Measurements from ENCODE around the gene SORCS2.

The SORCS2 gene

DNA sequence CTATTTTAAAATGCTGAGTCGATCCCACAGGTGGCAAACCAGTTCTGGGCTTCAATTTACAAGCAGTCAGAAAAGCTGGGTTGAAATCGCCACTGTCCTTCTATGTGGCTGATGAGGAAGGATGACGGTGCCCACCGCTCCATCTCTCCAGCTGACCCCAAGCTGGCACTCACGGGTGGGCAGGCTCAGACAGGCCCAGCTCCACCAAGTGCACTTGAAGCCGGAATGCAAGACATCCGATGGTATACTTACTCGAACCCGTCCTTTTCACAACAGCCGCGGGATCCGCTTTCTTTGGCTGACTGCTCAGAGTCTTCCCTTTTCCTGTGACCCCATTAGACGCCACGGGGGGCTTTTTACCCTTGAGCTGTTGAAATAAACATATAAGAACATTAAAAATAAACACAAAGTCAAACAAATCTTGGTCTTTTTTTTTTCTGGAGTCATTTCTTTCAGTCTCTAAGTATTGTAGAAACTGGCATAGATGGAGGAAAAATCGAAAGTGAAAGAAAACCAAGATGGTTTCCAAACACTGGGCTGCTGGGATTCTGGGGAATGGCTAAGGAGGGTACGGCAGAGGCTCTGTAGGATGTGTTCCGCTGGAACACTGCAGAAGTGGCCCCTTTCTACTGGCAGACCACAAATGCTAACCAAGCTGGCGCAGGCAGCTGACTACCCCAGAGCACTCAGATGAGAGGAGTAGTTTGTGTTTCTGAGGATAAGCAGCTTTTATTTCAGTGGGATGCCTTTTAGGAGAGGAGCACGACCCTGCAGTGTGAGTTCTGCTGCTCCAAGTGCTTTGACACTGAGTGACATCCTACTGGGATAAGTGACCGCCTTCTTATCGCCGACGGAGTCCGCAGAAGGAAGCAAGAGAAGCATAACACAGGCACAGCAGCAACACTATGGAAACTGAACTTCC, 586.4 kb downstream of the SORCS2 start:
- no peak for DNase-seq (ENCODE audit: low spot score)

DNA sequence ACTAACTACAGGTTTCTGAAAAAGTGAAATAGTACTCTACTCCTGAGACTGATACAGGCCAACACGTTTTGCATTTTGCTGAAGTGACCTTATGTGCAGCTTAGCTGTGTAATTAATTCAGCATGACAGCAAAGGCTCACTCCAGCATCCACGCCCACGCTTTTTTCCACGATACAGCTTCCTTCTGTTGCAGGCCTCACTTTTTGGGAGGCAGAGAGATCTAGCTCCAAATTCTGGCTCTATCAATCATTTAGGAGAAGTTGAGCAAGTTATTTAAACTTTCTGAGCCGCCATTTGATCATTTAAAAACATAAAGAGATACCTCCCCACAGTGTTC, 587.1 kb downstream of the SORCS2 start:
- DNase-seq (ENCODE audit: low spot score): no peak

DNA sequence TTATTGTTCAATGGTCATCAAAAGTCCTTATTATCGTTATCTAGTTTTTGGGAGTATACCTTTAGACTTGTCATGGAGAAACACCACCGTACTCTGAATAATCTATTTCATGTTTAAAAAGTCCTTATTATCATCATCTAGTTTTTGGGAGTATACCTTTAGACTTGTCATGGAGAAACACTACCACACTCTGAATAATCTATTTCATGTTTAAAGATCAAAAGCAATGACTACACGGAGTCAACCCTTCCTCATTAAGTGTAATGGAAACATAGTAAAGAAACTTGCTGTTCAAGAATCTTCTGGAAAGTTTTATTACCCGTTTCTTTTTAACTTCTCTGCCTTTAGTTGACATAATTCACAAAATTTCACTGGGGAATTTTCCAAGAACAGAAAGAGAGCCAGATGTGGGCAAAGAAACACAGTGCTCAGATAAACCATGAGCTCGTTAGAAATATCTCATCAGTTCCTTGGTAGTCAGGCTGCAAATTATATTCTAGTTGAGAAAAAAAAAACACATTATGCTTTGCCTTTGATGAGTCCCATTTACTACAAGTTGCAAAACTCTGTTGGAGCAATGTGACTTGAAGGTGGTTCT, 588.5 kb downstream of the SORCS2 start:
- DNase-seq (ENCODE audit: low spot score): no peak

DNA sequence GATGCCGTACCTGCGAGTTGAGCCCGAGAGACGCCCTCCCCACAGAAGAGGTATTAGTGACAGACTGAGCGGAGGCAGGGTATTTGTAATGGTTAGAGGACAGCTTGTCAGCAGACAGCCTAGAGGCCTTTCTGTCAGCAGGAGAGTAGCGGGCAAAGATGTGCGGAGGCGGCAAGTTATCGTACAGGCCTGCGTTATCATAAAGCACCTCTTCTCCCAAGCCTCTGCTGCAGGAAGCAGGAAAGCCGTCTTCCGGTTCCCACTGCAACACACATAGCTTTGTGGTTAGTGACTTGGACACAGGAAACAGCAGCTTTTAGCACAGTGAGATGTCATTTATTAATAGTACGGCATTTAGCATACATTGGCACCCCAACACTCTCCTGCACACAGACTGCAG, 589.0 kb downstream of the SORCS2 start:
- no peak for DNase-seq (ENCODE audit: low spot score)

DNA sequence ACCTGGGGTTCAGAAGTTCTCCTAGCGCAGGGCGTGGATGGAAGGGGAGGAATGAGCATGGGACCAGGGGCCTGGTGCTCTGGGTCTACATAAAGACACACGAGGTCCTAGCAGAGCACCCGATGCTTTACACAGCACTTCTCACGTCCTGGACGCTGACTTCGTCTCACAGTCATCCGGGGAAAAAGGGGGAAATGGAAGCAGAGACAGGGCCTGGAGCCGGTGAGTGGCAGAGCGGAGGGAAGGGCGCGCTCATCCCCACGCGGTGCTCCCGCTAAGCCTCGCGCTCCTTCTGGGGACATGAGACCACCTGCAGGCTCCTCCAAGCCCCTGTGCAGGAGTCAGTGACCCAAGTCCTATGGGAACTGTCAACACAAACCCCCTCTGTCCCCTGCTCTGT, 589.7 kb downstream of the SORCS2 start:
- no peak for DNase-seq (ENCODE audit: low spot score)

- no peak for DNase-seq (ENCODE audit: low spot score)
Observed at GRCh38 chr4:7782783-7783182, 590.4 kb downstream of the SORCS2 start.

- no peak for DNase-seq (ENCODE audit: low spot score)
Observed at GRCh38 chr4:7783541-7783940, 591.2 kb downstream of the SORCS2 start.

- no peak for DNase-seq (ENCODE audit: low spot score)
Observed at GRCh38 chr4:7784131-7784870, 592.0 kb downstream of the SORCS2 start.

DNA sequence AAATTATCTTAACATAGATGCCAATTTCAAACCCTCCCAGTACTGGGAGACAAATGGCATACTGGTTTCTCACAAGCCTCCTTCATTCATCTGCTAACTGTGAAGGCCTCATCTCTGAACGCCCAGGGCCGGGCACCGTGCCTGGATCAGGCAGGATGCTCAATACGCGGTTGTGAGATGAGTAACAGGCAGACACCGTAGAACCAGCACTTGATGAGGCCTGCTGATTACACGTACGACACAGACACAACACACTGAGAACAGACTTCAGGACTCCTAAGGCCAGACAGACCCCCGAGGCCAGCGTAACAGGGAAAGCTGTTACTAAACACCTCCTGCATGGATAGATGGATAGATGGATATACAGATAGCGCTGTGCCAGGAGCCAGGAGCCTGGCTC, 592.7 kb downstream of the SORCS2 start:
- DNase-seq (ENCODE audit: low spot score): no peak

DNA sequence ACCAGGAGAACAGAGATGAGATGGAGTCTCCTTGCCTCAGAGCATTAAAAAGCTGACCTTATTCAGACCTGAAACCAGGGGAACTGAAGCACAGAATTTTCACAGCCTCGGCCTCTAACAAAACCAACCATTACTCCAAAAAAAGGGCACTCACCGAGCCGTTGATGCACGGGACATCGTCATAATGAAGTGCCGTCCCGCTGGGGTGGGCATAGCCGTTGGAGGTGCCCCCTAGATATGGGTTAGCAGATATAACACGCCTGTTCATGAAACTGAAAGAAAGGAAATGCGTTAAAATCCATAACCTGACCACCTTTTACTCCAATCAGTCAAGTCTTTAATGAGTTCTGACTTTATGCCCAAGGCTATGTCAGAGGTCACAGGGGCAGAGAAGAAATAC, 593.7 kb downstream of the SORCS2 start:
- no peak for DNase-seq (ENCODE audit: low spot score)

DNA sequence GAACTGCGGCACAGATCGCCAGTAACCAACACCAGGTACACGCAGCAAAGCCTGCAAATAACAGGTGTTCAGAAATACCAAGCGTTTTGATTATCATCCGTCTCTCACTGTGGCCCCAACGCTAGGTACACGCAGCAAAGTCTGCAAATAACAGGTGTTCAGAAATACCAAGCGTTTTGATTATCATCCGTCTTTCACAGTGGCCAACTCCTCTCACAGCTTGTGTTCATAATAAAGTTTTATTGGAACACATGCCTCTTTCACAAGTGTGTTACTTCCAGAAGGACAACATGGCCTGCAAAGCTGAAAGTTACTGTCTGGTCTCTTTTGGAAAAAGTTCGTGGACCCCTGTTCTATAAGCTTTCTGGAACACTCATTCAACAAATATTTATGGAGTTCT, 594.2 kb downstream of the SORCS2 start:
- no peak for DNase-seq (ENCODE audit: low spot score)

GRCh38 chr4:7787067-7787466, 594.7 kb downstream of the SORCS2 start:
- no peak for DNase-seq (ENCODE audit: low spot score)

- DNase-seq (ENCODE audit: low spot score): no peak
Observed at GRCh38 chr4:7787681-7788141, 595.4 kb downstream of the SORCS2 start.

GRCh38 chr4:7788193-7788592, 595.9 kb downstream of the SORCS2 start:
- no peak for DNase-seq (ENCODE audit: low spot score)

DNA sequence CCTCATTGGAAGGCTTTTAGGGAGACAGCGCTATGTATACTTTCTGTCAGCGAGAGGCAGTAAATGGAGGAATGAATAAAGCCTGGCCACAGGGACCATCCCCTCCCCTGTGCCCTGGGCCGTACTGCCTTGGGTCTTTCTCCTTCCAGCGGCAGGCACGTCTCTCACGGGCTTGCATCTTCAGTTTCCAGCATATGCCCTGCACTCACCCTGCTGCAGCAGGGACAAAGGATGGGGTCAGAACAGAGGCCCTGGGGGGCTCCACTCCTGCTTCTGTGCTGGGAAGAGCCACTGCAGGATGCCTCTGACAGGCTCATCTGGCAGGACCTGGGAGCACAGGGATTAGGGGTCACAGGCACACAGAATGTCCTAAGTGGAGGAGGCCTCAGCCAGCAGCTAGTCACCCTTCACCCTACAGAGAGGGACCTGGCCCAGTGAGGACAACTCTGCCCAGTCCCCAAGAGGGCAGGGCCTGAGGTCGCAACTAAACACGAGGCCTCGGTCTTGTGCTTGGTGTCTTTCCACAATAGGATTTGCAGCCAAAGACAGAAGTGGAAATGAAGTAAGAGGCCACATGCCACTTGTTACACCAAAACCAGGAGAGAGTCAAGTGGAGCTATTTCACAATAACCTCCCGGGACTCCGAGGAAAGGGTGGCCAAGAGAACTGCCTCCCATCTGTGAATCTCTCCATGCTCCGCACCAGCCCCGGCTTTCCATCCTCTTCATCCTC, 596.5 kb downstream of the SORCS2 start:
- no peak for DNase-seq (ENCODE audit: low spot score)

- DNase-seq (ENCODE audit: low spot score): no peak
Observed at GRCh38 chr4:7790023-7790422, 597.7 kb downstream of the SORCS2 start.

DNA sequence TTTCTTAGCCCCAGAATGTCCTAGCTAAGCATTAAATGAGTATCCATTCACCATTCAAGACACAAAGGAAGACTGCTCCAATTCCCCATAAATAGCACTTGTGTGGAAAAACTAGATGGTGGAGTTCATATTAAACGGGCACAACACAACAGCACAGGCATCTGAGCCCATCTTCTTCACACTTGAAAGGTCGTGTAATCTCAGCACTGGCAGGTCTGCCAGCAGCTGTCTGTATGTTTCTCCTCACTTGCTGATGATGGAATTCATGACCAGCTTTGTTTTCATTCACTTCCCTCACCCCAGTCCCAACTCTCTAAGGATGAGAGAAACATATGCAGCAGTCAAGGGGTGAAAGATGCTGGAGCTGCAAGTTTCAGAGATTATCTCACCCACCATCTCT, 598.7 kb downstream of the SORCS2 start:
- DNase-seq (ENCODE audit: low spot score): no peak
